ENCODE measurements around the gene UCK2.

The UCK2 gene

DNA sequence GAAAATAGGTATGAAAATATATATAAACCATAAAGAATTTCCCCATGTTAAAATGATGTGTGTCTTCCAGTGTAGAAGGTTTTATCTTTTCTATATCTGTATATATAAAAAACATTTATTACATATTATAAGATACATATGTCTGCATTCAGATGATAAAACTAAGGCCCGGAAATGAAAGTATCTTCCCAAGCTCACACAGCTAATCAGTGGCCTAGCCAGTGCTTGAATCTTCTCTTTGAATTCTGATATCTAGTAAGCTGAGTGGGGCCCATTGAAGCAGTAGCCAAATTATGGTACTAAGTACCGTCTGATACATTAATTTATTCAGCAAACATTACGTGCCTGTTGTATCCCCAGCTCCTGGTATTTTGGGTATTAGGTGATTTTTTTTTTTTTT is 28.6 kb downstream of the UCK2 start:
- no peak for DNase-seq

DNA sequence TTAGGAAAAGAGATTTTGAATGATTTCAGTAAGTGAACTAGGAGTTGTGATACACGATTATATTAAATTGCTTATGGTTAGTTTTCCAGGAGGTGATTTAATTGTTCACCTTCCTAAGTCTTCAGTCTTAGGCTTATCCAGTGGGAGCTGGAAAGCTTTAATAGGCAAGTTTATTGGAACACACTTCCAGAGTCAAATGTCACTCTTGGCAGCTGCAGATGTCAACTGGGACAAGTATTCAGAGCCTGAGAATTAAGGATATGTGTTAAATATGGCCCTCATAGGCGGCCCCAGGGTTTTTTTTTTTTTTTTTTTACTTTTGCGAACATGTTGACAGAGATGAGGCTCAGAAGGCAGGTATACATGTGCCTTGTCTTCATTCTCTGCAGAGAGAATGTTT is 29.2 kb downstream of the UCK2 start:
- no peak for DNase-seq

DNA sequence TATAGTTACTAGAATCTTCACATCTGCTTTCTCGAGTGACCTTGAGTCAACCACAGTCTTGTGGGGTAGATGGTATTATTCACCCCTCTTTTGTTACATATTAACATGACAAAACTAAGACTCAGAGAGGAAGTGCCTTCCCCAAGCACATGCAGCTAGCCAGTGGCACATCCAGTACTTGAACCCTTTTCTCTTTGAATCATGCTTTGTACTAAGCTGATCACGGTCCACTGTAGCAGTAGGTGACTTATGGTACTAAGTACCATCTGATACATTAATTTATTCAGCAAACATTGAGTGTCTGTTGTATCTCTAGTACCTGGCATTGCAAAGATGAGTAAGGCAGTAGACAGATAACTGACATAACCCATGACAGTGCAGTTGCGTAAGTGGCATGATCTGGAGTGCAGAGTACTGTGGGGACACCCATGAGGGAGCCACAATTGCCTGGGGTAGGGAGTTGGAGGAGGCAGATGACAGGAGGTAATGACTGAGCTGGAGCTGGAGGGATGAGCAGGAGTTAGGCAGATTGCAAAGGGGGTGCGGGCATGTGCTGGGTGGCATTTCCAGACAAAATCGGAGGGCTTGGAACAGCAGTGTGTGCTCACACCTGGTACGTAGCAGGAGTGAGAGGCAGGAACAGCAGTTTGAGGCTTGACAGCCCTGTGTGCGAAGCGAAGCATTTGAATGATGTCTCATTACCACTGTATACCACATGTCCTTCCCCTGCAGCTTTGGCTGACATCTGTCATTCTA is 29.8 kb downstream of the UCK2 start:
- DNase-seq, result no peak

DNA sequence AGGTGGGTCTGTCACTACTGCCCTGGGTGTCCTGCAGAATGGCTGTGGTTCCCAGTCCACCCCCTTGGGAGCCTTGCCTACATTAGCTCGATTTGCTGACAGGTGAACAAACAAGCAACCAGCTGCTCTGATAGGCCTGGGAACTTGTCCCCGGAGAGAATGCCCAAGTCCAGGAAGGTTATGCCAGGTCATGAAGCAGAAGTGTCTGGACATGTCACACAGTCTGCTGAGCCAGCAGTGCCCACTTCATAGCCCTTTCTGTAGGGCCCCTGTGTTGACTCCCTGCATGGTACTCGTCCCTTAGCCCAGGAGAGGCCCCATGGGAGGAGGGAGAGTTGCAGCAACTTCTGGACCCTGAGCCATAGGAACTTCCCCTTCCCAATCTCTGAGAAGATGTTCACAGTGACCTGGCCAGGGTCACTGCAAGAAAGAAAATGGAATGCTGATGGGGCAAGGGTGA is 31.0 kb downstream of the UCK2 start:
- no peak for DNase-seq

DNA sequence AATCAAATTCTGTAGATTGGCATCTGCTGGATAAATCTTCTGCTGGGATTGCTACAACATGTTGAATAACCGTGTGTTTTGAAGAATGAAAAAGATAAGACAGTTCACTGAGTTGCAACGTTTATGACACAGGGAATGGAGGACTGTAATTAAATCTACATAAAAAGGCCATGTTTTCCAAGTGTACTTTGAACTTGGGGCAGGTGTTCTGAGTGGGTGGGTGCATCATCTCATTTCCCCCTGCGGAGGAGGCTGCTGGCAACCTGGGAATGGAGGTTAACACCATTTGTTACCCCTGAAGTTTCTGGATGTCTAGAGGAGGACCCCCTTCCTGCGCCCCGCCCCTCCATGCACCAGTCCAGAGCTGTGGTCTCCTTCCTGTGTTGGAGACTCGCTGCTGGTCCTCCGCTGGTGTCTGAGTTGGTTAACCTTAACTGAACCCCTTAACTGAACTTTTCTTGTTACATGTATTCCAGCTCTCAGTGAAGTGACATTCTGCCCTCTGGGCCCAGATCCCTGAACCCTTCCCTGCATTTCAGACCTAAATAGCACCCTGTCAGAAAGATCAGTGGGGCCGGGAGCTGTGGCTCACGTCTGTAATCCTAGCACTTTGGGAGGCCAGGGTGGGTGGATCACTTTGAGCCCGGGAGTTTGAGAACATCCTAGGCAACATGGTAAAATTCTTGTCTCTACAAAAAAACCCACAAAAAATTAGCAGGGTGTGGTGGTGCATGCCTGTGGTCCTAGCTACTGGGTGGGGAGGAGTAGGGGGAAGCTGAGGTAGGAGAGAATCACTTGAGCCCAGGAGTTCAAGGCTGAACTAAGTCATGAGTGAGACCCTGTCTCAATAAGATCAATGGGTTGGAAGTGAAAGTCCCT is 31.8 kb downstream of the UCK2 start:
- DNase-seq, result no peak

DNA sequence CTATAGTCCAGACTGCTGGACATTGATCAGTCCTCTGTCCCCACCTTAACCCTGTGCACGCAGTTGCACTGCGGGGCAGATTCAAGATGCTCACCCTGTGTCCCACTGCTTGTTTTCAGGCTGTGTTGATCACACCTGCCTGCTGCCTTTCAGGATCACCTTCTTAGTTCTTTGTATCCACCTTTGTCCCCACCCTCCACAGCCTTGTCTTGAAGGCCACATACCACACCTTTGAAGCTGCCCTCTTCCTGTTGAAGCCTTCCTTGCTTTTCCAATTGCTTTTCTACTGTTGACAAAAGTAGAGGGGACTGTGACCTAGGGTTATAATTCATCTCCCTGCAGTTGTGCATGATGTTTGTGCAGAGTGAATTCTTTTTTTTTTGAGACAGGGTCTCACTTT is 32.7 kb downstream of the UCK2 start:
- DNase-seq, result no peak

DNA sequence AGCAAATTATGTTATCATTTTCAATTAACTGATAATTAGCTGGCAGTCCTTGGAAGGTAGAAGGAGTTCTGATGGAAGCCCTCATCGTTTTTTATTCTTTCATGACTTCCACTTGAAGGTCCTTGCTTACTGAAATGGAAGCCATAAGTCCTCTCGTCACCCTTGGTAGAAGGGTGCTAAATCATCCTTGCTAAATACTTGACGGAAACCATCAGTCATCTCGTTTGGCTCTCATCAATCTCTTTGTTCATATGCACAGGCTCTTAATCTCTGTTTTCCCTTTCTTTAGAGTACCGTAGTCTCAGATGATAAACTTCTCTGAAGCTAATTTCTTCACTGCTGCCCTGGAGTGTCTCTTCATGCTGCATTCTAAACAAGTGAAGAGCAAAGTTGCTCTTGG is 34.5 kb downstream of the UCK2 start:
- no peak for DNase-seq

DNA sequence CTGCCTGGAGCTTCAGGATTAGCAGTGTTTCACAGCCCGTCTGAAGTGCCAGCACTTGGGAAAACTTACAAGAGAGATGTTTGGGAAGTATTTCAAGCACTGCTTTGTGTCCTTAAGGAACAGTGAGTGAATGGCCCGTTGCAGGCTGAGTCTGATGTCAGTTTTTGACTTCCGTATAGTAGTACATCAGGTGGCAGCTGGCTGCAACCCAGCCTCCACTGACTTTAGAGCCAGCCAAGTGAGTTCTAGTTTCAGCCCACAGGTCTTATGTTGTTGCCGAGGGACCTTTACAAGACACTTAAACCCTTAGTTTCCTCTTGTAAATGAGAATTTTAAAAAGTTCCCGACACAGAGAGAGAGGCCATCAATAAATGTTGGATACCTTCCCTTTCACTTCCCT is 35.0 kb downstream of the UCK2 start:
- no peak for DNase-seq

DNA sequence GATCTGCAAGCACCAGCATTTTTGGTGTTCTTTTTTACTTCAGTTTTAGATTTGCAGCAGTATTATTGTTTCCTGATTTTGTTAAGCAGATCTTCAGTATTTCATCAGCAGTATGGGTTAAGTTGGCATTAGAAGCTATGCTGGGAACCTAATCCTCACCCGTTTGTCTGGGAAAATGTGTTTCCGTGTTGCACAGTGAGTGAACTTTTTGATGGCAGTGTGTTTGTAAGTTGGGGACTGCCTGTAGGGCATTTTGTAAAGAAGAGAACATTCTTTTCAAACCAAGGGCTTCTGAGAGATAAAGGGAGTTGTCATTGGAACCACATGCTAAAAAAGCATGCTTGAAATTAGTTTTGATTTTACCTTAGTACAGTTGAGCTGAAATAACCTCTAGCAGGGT is 35.9 kb downstream of the UCK2 start:
- no peak for DNase-seq

DNA sequence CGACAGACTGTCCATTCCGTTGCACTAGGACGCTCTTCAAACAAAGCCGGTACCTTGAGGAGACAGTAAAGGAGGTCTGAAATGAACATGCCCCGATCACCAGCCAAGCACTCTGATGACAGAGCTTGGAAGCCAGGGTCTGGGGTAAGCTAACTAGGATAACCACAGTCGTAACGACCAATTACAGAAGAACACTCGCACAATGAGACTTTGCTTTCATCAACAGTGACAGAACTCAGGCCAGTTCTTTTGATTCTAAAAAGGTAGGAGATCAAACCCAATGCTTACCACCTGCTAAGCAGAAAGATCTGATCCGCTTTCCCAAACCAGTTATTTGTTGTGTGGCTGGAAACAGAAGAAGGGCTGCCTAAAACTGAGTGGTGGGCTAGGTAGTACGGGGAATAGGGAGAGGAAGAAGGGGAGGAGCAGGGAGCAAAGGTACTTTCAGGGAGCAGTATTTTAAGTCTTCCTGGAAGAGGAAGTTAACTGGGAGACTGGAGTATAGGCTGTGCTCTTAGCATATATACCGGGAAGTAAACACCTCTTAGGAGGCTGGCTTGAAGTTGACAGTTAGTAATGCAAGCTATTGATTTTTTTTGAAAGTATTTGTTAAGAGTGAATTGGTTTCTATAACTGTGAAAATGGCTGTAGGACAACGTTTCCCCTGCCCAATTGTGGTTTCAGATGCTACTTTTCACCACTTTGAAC is 38.4 kb downstream of the UCK2 start:
- no peak for DNase-seq

DNA sequence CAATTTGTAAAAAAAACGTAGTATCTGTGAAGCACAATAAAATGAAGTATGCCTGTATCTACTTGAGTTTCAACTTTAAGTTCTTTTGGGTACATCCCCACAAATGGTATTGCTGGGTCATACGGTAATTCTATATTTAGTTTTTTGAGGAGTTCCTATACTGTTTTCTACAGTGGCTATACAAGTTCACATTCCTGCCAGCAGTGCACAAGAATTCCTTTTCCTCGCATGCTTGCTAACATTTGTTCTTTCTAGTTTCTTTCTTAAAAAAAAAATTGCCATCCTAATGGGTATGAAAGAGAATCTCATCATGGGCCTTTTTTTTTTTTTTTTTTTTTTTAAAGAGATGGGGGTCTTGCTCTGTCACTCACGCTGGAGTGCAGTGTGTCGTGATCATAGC is 41.9 kb downstream of the UCK2 start:
- no peak for DNase-seq

DNA sequence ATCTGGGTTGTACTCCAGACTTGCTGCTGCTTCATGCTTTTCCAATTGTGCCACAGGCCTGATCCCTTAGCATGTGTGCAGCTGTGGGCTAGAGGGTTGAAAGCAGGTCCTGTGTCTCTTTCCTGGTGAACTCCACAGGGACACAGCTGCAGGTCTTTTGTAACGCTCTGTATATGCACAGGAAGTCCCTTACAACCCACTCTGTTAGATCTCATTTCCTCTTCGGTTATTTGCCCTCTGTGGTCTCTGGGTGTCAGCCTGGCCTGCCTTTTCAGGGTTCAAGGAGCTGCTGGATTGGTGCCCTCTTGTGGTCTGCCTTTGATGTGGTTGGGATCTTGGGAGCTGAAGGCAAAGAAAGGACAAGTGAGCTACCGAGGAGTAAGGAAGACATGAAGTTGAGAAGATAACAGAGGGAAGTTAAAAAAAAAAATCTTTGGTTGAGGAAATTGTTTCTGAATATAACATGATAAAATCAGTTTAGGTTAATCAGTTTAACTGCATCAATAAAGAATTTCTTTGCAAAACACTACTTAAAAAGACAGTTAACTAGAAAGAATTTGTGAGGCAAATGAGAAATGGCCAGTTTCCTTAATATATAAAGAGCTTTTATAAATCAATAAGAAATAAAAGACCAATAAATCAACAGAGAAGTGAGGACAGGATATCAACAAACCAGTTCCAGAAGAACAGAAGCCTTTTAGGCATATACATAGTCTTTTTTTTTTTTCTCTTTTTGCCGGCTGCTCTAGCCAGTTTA is 44.1 kb downstream of the UCK2 start:
- peak; percentile 37 for DNase-seq

DNA sequence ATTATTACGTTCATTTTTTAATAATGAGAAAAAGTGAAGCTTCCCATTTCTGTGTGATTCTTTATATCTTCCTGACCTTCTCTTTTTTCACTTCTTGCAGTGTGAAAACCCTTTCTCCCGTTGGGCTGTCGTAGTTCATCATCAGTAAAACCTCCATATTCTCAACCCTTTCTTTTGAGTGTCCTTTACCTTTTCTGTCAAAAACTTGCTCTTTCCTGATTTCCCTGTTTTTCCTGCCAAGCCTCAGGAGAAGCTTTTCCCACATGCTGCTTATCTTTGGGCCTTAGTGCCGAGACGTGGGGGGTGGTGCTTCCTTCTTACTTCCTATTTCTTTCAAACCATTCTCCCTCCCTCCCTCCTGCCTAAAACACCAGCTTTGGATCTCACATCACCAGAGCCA is 46.1 kb downstream of the UCK2 start:
- DNase-seq, result no peak

DNA sequence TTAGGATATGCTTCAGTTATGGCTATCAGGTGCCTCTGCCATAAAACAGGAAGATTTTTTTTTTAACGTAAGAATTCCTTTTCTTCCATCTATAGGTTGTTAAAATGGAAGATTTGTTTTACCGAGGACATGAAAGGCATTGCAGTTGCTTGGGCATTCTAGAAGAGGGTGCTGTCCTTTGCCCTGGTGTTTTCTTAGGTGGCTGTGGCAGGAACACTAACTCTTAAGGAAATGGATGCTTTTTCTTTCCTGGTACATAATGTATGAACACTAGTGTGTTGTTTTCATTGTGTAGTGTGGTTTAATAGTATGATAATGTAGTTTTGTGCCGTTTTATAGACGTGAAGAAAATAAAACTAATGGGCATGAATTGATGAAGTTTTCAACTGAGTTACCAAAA is 47.2 kb downstream of the UCK2 start:
- DNase-seq, result no peak

DNA sequence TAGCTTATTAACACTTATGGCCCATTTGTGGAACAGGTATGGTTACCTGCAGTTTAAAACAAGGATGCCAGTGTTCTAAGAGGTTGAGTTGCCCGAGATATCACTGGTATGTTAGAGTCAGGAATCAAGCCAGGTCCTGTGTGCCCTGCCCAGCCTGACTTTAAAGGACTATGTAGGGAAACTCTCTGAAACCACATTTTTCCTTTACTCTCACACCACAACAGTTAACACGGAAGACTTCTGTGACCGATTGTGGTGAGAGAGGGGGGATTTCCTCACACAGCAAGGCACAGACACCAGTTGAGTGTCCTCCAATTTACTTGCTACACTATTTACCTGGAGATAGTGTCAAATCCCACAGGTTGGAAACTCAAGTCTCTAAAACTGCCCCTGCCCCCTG is 47.8 kb downstream of the UCK2 start:
- DNase-seq, result no peak

DNA sequence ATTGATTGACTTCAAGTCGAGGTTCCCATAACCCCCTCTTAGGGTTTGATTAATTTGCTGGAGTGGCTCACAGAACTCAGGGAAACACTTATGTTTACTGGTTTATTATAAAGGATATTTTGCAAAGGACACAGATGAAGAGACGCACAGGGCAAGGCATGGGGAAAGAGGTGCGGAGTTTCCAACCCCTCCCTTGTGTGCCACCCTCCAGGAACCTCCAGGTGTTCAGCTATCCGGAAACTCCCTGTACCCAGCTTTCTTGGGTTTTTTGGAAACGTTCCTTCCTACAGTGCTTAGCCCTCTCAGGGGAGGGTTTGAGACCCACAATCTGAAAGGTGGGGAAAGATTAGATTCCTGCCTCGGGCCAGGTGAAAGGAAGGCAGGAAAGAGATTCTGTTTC is 48.2 kb downstream of the UCK2 start:
- no peak for DNase-seq

DNA sequence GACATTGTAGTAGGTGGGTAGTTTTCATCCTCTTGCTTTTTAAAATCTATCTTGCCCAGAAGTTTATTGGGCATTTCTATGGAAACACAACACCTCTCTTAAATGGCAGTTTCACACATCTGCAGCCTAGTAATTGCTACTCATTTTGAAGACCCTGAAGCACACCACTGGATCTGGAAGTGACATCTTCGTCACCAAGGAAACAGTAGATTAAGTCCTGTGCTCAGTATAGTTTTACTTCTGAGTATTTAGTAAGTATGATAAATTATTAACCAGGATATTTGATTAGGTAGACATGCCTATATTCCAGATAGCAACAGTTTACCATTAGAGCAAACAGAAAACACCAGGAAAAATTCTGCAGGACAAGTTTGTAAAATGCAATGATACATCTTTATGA is 48.7 kb downstream of the UCK2 start:
- DNase-seq, result no peak

DNA sequence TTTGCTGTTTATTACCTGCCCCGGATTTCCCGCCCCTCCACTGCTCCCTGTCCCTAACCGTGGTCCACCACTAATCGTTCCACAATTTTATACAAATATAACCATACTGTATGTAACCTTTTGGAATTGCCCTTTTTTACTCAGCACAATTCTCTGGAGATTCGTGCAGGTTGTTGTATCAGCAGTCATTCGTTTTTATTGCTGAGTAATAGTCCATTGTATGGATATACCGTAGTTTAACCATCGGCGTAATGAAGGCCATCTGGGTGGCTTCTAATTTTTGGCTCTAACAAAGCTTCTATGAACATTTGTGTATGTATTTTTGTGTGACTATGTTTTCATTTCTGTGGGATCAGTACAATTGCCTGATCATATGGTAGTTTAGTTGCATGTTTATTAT is 50.0 kb downstream of the UCK2 start:
- DNase-seq, result no peak

DNA sequence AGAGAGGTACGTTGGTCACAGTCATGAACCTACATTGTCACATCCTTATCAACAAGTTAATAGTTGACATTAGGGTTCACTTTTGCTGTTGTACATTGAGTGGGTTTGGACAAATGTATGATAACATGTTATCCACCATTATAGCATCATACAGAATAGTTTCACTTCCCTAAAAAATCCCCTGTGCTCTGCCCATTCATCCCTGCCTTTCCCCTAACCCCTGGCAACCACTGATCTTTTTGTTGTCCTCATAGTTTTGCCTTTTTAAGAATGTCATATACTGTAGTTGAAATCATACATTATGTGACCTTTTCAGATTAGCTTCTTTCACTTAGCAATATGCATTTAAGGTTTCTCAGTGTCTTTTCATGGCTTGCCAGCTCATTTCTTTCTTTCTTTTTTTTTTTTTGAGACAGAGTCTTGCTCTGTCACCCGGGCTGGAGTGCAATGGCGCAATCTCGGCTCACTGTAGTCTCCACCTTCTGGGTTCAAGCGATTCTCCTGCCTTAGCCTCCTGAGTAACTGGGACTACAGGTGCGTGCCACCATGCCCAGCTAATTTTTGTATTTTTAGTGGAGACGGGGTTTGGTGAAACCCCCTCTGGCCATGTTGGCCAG is 50.6 kb downstream of the UCK2 start:
- no peak for DNase-seq

DNA sequence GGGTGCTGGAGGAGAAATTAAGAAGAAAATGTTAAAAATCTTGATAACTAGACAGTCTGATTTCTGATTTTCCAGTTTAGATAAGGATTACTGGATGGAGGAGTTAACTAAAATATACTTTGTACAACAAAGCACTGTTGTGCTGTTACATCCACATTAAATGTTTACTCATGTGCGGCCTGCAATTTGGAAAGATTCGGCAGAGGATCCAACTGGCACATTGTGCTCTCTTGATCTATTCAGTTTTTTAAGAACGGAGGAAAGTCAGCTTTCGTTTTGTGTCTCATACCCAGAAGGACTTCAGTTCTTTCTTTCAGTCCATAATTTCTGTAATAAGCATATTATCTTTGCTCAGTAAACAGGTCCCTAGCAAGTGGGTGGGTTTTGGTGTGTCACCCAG is 52.5 kb downstream of the UCK2 start:
- DNase-seq, result no peak

DNA sequence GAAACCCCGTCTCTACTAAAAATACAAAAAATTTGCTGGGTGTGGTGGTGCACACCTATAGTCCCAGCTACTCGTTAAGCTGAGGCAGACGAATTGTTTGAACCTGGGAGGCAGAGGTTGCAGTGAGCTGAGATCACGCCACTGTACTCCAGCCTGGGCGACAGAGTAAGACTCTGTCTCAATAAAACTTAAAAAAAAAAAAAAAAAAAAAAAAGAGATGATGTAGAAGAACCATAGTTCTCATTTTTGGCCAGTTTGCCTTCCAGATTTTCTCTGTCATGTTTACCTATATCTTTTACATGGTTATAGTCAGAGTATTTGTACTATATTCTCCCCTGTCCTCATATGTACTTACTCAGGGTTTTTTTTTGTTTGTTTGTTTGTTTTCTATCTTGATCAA is 53.6 kb downstream of the UCK2 start:
- no peak for DNase-seq

DNA sequence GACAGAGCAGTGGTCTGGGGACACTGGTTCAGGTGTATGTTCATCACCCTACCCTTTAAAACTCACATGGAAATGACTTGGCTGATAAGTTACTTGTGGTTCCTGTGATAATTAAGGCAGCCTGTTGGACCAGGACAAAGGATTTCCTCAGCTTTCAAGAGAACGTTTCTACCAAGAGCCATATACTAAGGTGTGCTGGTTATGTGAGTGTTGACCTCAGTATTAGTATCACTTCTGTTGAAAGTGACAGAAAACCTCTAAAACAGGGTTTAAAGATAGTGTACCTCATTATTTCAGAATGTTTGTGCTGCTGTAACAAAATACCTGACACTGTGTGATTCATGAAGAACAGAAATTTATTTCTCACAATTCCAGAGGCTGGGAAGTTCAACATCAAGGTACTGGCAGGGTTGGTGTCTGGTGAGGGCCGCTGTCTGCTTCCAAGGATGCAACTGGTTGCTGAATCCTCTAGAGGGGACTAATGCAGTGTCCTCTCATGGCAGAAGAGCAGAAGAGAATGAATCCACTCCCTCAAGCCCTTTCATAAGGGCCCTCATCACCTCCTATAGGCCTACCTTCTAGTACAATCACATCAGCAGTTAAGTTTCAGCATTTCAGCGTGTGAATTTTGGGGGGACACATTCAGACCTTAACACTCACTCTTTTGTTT is 54.9 kb downstream of the UCK2 start:
- no peak for DNase-seq
